Dermis microvascular lymphatic vessel endothelial cell (primary cell): ENCODE results near the gene SLC25A38. TPM values are rescaled to one million over a fixed set of nuclear protein-coding genes. Genes with fewer than 3 reads are reported as not detected.
A peak's percentile ranks its signal among the peaks of the same experiment; 100 is the strongest.

Experiments
- DNase-seq, 2 donors: peaks; one replicate each; pipeline versions ENCODE4 v3.0.0 to v3.0.0-alpha.2; 2010; ENCODE audit warnings: low read depth in 2 of 2
- total RNA-seq: library from RNA; depleted of rRNA; stranded (reverse); fragments of >200 nt; gene quantifications from 2 replicates; pipeline ENCODE4 v1.2.1, GENCODE V29; 2014

The SLC25A38 gene
- total RNA-seq, 1 donor from 2014 or later, result 13.5 TPM

DNA sequence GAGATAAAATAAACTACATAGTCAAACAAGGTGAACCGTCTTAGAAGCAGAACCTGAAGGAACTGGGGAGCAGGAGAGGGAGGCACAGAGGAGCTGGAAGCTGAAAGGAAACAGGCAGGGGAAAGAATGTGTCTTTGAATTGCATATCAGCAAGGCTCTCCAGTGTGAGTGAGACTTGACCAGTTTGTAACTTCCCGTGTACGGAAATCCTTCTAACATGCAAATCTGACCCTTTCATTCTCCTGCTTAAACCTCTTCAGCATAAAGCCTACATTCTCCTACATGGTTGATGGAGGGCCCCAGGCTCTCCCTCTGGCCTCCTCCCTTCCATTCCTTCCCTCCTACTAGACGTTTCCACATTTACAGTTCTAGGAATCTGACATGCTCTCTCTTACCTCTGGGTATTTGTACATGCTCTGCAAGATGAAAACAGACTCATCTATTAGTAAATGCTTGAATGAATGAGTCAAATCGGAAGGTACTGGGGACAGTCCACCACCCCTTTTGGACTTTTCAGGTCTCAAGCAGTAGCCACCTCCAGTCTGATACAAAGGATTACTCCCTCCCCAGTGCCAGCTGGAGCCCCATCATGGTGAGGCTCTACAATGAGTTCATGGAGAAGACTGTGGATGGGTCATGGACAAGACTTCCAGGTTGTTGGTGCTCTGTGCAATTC is 6.1 kb upstream of the SLC25A38 start:
- peak in 1 of 2 donors; percentile 39 for DNase-seq

DNA sequence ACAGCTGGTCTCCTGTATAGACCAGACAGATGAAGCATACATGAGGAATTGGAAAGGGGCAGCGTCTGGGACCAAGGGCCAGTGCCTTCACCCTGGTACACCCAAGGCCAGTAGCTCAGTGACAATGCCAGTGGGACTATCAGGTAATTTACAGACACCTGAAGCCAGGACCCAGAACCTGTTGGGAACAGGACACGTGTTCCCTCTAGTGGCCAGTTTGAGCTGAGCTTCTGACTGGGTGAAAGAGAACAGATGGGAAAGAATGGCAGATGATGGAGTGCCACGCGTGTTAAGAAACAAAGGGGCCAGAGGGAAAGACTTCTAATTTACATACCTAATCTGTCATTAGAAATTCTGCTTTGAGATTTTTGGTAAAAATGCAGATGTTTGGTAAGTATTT is 5.1 kb upstream of the SLC25A38 start:
- DNase-seq, result peak; percentile 7 to 50

DNA sequence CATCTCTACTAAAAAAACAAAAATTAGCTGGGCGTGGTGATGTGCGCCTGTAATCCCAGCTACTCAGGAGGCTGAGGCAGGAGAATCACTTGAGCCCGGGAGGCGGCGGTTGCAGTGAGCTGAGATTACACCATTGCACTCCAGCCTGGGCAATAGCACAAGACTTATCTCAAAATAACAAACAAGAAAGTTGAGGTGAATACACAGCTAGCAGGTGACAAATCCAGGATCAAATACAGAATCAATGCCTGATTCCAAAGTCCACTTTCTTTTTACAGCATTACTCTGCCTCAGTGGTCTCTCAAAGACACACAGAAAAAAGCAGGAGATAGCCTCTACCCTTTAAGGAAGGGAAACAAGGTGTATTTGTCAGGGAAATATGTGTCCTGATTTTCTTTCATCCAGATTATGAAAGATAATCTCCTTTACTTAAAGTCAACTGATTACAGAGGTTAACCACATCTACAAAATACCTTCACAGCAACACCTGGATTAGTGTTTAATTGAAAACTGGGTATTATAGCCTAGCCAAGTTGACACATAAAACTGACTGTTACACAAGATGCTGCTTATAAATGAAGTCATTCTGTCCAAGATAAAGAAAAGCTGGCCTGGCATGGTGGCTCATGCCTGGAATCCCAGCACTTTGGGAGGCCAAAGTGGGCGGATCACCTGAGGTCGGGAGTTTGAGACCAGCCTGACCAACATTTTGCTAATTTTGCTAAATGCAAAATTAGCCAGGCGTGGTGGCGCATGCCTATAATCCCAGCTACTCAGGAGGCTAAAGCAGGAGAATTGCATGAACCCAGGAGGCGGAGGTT is 4.0 kb upstream of the SLC25A38 start:
- no peak for DNase-seq

DNA sequence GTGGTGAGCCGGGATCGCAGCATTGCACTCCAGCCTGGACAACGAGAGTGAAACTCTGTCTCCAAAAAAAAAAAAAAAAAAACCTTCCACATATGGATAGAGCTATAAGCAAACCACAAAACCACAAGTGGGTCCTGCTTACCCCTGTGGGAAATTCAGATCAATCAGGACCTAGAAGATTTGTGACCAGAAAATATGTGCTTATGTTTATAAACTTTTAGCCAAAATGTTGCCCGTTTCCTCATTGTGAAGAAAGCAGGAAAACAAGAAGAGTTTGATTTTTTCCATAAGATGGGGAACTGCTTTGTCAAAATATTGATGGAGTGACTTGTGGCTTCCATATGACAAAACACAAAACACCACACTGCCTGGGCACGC is 3.4 kb upstream of the SLC25A38 start:
- DNase-seq, result no peak

DNA sequence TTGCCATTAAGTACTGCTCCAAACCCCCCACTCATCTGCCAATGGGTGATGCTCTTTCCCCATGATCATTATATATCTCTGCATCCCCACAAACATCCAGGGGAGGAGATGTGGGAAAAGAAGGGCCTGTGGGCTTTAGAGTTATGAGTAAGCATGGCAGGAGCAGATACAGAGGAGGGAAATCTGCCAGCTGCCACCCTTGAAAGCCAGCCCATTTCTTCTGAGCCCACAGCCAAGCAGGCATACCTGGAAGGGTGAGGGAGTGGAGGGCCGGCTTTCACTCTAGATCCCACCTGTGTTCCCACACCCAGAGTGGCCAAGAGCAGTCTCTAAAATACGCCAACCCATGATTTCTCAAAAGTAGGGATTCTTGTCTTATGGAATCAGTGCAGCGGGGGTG is 1.7 kb upstream of the SLC25A38 start:
- DNase-seq, result no peak

DNA sequence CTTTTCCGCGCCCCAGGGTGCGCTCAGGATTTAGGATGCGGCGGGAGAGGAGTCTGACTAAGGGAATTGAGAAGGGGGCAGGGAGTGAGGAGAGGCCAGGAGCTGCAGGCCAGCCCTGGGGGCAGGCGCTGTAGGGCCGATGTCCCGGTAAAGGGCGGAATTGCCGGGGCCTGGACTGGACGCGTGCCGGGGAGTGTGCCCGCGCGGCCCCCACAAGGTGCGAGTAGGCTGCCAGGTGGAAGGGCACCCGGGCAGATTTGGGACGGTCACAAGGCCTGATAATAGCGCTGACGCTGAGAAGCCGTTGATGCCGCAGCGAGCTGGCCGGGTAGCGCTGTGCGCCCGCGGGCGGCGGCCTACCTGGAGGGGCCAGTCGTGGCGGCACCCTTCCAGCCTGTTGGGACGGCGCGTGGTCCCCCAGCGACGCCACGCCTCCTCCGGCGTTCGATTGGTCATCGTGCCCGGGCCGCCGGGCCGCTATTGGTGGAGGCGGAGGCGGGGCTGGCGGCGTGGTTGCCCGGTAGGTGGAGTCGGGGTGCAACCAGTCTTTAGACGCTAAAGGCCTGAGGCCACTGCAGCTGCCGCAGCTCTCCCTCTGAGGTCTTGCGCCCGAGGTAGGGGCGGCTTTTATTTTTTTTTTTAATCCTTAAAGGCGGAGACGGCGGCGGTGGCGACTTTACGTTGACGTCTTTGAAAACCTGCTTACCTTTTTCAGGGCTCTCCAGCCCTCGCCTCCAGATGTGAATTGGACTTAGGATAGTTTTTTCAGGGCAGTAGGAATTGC is 903 bp downstream of the SLC25A38 start:
- peak; percentile 71 to 96 for DNase-seq

DNA sequence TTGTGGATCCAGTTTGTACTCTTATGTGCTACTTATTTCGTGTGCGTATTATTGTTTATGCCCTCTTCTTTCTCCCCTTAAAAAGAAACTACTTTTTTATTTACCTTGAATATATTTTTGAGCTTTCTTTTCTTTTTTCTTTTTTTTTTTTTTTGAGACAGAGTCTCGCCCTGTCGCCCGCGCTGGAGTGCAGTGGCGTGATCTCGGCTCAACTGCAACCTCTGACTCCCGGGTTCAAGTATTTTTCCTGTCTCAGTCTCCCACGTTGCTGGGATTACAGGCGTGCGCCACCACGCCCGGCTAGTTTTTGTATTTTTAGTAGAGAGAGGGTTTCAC is 1.5 kb downstream of the SLC25A38 start:
- no peak for DNase-seq

DNA sequence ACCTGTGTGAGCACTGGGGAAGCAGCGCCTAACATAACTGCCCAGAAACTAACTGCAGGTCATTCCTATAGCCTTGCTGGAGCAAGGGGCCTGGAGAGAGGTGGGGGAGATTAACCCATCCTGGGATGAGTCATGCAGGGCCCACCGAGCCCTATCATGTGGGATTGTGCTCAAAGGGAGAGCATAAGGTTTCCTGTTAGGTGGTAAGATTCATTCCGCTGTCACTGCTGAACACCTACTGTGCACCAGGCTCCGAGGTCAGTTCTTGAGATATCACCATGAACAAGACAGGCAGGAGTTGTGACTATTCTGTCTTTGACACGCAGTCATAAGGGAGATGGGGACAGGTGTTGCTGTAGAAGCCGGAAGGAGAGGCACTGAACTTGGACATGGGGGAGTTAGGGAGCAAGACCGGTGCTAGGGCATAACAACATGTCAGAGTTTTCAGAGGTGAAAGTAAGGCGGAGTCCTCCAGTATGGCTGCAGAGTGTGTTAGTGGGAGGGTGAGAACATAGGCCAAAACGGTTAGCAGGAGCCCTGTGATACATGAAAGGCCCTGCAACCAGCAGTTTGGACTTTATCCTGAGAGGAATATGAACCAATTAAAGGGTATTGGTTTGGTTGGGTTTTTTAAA is 2.4 kb downstream of the SLC25A38 start:
- DNase-seq, result no peak

DNA sequence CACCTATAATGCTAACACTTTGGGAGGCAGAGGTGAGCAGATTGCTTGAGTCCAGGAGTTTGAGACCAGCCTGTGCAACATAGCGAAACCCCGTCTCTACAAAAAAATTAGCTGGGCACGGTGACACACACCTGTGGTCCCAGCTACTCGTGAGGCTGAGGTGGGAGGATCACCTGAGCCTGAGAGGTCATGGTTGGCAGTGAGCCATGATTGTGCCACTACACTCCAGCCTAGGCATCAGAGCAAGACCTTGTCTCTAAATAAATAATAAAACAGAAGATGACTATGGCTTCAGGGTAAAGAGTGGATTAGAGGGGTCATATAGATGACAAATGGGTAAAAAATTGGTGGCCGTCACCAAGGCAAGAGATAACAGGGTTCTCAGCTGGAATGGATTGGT is 3.1 kb downstream of the SLC25A38 start:
- DNase-seq, result no peak

DNA sequence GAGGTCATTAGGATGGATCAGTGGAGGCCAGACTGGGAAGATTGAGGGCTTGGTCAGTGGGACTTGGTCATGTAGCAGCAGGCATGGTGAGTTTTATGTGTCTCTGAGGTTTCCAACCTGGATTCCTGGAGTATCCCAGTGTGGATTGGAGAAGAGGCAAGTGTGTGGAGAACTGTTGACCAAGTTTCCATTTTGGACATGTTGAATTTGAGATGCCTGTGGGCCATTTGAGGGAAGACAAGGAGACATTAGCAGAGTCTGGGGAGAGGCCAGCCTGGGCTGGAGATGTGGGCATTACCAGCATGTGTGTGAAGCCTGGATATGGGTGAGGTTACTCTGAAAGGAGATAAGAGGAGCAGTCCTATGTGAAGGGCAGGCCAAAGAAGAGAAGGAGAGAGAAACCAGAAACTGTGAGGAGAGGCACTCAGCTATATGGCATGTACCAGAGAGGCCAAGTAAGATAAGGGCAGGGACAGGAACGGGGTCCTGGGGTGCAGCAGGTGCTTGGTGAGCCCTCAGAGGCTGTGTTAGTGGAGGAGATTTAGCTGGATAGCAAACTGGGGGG is 4.3 kb downstream of the SLC25A38 start:
- no peak for DNase-seq

DNA sequence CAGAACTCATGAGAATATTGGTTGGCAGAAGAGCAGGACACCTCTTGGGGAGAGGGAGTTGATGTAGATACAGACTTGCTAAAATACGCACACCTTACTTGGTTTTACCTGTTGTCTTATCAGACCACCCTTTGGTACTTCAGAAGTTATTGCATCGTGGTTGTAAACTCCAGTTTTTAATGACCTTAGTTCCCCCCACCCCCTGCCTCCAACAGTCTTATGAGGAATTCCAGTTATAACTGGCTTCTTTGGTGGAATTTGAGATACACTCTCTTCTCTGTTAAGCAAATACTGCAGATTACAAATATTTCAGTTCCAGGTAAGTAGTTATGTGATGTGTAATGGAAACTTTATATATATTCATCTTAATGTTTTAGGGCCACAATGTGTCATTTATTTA is 5.0 kb downstream of the SLC25A38 start:
- no peak for DNase-seq

DNA sequence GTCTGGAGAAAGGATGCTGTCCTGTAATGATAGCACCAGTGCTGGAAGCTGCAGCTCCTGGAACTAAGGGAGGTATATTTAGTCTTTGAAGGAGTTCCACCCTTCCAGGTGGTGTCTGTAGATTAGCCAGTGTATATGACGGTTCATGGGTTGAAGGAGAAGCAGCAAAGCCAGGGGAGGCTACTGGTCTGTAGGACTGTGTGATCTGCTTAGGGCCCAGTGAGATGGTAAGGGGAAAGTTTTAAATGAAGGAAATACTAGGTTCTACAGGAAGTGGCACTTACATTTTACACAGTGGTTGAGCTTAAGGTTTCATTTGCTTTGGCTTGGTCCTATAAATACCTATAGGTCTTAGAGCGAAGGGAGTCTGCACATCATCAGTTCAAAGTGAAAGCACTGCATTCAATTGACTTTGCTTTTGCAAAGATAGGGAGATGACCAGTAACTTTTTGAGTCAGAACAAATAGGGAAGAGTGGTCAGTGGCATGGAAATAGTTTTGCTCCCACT is 5.6 kb downstream of the SLC25A38 start:
- DNase-seq, result no peak

DNA sequence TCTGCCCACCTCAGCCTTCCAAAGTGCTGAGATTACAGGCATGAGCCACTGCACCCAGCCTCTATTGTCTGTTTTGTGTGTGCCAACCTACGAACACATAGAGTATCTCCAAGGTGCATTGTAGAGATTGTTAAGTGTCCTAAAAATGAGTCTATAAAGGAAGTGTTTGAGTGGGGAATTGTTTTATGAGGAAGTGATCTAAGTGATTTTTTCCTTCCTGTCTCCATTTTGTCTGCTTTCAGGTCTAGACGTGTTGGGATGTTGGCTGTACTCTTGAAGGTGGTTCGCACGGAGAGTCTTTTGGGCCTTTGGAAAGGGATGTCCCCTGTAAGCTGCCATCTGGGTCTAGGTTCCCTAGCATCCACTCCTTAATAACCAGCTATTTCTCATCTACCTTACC is 7.0 kb downstream of the SLC25A38 start:
- DNase-seq, result peak in 1 of 2 donors; percentile 29

DNA sequence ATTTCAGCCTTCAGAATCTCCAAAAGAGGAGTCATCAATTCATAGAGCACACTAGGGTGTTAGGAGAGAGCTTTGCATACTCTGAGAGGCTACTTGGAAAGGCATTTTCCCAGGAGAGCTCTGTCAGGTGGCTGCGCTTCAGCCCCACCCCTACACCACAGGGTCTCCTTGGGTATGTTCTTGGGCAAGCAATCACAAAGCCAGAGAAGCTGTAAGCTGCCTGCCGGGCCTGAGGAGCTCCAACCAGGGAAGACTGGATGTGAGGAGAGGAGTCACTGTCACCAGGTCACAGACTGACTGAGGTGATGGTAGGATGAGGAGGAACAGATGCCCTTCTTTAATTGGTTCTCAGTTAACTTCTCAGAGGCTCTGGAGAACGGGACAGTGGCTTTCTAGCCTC is 13.5 kb downstream of the SLC25A38 start:
- DNase-seq, result no peak

DNA sequence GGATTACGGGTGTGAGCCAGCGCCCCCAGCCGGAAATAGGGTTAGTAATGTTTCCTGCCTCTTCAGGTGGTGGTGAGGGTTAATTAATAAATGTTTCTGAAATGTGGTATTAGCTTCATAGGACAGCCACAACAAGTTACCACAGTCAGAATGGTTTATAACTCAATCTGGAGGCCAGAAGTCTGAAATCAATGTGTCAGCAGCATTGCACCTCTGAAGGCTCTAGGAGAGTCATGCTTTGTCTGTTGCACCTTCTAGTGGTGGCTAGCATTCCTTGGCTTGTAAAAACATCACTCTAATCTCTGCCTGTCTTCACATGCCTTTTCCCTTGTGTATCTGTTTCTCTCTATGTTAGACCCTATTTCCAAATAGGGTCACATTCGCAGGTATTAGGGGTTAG is 15.5 kb downstream of the SLC25A38 start:
- no peak for DNase-seq

DNA sequence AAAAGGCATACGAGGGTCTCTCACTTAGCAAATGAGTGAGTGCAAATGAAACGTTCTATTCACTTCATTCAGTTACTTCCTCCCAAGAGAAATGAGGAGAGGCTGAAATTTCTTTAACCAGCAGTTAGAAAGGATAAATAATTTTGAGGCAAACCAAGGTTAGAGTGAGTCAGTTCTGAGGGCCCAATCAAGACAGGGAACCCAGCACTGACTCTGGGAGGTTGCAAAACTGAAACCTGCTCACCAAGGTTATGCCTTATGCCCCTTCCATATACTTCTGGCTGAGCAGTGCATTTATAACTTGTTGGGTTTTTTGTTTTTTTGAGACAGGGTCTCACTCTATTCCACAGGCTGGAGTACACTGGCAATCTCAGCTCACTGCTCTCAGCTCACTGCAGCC is 18.8 kb downstream of the SLC25A38 start:
- no peak for DNase-seq

DNA sequence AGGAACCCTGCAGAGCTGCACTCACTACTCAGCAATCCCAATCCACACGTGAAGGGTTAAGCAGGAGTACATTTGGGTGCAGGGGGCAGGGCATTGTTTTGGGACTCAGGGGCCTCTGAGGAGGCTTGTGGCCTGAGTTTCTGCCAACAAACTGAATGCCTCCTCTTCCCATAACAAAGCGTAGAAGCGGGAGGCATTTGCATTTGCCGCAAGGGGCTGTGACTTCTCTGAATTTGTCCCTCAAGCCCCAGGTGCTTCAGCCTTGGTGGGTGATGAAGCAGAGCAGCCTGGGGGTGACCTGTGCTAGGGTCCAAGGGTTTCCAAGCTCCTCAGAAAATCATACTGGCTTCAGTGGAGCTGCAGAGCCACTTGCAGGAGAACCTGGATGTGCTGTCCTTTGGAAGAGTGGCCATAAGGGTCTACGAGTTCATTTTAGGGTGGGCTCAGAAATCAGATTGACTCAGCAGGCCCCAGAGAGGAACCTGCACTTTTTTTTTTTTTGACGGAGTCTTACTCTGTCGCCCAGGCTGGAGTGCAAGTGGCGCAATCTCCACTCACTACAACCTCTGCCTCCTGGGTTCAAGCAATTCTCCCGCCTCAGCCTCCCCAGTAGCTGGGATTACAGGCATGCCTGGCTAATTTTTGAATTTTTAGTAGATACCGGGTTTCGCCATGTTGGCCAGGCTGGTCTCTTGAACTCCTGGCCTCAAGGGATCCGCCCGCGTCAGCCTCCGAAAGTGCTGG is 21.9 kb downstream of the SLC25A38 start:
- DNase-seq, result no peak

DNA sequence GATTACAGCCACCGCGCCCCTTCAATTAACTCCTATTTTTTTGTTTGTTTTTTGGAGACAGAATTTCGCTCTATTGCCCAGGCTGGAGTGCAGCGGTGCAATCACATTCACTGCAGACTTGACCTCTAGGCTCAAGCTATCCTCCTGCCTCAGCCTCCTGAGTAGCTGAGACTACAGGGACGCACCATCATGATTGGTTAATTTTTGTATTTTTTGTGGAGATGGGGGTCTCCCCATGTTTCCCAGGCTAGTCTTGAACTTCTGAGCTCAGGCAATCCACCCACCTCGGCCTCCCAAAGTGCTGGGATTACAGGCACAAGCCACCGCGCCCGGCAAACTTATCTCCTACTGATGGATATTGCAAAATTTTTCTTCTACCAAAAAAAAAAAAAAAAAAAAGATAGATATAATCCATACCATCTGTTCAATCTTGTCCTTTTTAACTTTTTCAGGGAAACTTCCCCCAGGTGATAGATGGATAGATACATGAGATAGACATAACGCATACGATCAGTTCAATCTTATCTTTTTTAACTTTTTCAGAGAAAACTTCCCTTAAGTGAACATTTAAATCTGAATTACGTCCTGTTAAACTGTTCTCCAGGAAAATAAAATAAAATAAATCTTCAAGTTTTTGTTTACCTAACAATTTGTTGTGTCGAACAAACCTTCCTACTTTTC is 22.7 kb downstream of the SLC25A38 start:
- no peak for DNase-seq

DNA sequence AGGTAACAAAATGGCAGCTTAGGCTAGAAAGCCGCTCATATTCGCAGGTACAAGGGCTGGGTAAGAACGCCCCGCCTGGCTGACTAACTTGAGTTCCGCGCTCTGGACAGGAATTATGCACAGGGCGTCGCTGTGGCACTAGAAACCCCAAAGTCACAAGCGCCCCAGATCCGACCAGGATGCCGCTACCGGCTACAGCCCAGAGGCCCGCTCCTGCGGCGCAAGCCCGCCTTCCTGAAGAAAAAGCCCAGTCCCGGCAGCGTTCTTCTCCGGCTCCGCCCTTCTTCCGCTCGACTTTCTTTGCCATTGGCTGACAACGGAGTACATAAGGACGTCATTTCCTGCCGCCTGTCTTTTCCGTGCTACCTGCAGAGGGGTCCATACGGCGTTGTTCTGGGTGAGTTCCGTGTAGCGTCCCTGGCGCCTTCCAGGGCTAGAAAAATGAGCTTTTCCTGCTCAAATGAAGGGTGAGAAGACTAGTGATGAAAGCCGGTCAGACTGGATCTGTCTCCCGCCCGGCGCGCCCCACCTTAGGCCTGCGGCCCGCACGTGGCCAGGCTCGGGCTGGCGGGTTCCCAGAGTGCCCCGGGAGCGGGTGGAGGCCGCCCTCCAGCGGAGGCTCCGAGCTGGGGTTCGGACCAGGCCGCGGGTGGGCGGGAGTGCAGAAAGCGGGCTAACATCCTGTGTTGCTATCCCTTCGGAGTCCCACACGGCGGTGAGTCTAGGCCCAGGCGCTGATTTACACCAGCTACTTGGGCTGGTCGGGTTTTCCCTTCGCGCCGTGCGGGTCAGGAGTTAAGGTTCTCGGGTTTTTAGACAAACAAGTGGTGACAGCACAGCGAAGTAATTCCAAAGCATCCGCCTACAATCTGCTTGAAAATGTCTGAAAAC is 23.4 kb downstream of the SLC25A38 start, which contains the start of gene RPSA:
RPSA (plus strand) TSS at position 353 of the 891 bp plus-strand sequence. CDS start 934 bp downstream, outside the sequence.
- DNase-seq, result peak; percentile 93 to 97
